ENCODE data around the gene SYT6.

GRCh38 chr1:114043548-114043947 is 110.1 kb downstream of the SYT6 start:
- TF ChIP-seq SP1 (CRISPR knock-in tag; conservative IDR thresholded peaks at IDR 0.05) (no peak), CTCF (IDR thresholded peaks at IDR 0.05) (no peak), TP53 (CRISPR knock-in tag; IDR thresholded peaks at IDR 0.05) (no peak), USF2 (CRISPR knock-in tag; IDR thresholded peaks at IDR 0.05) (no peak), NFYB (CRISPR knock-in tag; conservative IDR thresholded peaks at IDR 0.05; ENCODE audit: low read depth) (no peak), CREB1 (CRISPR knock-in tag; IDR thresholded peaks at IDR 0.05) (no peak), TCF7 (CRISPR knock-in tag; IDR thresholded peaks at IDR 0.05; ENCODE audit: low read depth) (no peak), E2F5 (CRISPR knock-in tag; IDR thresholded peaks at IDR 0.05) (no peak), E2F4 (CRISPR knock-in tag; IDR thresholded peaks at IDR 0.05; ENCODE audit: borderline replicate concordance, low read depth) (no peak), ZNF232 (CRISPR knock-in tag; IDR thresholded peaks at IDR 0.05) (no peak)
